GM18502 (cell line): ENCODE data around the gene RAD23A.

Experiments used
- ATAC-seq: cut with Tn5 transposase; IDR thresholded peaks from one replicate; pipeline ENCODE4 v1.9.1; 2021; ENCODE audit warnings: mild to moderate bottlenecking; ENCODE audit not compliant: unreplicated experiment, poor library complexity

Gene RAD23A

GRCh38 chr19:12983091-12983490 lies 37.4 kb downstream of the RAD23A start:
- ATAC-seq = no peak

DNA sequence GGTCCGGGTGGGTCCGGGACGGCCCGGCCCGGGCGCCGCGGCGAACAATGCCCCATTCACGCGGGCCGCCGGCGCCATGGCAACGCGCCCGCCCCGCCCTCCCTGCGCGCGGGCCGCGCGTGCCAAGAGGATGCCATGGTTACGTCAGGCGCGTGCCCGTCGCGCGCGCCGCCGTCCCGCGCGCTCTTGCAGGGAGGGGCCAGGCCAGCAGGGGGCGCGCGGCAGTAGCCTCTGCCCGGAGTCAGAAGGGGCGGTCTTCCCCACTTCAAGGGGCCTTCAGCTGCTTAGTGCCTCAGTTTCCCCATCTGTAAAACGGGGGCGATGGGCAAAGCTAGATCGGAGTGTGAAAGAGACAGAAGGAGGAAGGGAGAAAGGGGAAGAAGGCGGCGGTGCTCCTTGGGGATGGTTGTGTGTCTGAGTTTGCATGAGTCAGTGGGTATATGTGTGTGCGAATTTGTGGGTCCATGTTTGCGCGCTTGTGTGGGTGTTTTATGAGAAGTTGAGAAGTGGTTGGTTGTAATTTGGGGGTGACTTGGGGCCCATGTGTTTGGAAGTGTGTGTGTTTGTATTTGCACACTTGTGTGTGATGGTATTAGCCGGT lies 38.0 kb downstream of the RAD23A start:
- ATAC-seq = peak; percentile 46

DNA sequence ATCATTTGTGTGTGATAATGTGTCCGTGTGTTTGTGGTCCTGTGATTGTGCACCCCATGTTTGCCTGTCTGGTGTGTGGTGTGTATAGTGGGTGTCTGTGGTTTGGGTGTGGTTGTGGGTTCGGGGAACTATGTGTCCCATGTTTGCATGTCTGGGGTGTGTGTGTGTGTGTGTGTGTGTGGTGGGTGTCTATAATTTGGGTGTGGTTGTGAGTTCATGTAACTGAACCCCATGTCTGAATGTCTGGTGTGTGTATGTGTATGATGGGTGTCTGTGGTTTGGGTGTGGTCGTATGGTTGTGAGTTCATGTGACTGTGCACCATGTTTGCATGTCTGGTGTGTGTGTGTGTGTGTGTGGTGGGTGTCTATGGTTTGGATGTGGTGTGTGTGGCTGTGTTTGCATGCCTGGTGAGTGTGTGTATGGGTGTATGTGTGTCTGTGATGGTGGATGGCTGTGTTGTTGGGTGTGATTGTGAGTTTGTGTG lies 38.5 kb downstream of the RAD23A start:
- ATAC-seq = no peak

DNA sequence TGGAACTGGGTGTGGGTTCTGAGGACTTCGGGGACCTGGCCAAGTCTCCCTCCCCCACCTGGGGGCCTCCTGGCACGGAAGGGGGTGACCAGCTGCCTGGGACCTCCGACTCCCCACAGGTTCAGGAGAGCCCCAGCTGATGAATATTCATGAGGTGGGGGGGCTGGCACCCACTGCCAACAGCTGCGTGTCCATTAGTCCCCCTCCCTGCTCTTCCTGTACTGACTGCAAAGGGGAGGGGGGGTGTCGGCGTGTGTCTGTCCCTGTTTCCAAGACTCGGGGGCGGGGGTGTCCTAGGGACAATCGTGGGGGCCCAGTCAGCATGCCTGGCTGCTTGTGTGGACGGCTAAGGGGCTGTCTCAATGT lies 39.0 kb downstream of the RAD23A start:
- no peak for ATAC-seq

DNA sequence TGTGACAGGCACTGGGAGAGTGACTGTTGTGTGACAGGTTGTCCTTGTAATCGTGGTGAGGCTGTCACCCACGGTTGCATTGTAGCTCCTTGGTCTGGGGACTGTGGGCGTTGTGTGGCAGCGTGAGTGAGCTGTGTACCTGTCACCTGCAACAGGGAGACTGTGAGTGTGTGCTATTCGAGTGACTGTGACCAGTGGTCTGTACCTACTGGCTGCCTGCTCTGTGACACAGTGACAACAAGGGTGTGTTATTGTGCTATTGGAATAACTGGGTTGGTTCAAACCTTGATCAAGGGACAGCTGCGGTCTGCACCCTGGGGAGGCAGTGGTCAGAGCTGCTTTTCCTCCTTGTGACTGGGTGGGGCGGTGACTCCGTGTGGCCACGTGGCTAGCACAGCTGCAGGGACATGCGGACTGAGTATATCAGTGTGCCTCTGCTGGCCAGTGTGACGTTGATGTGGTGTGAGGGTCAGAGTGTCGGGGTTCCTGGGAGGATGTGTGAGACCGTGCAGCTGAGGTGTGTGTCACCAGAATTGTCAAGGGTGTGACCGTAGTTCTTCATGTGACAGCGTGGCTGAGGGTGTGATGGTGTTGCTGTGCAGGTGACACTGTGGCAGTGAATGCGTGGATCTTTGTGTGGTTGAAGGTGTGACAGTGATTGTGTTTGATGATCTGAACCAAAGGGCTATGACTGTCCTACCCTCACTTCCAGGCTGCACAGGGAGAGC lies 39.6 kb downstream of the RAD23A start:
- ATAC-seq = no peak

GRCh38 chr19:12986726-12987125 lies 41.1 kb downstream of the RAD23A start:
- ATAC-seq = no peak

GRCh38 chr19:12987190-12987589 lies 41.5 kb downstream of the RAD23A start:
- ATAC-seq = no peak

DNA sequence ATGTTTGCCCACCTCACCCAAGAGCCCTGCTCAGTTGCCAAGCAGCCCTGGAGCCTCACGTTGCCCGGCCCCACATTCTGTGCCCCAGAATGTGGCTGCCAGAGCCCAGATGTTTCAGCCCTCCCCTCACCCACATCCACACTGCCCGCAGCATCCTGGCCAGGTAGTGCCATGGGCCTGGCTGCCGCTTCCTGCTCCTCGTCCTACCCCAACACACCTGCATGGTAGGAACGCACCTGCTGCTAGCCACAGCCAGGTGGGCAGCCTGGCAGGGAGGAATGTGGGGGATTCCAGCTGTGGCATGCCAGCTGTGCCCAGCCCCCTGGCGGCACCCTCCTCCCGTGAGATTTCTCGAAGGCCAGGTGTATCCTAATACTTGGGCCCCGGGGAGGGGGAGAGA lies 42.1 kb downstream of the RAD23A start:
- ATAC-seq = no peak

- no peak for ATAC-seq
These were observed 44.8 kb downstream of the RAD23A start for GRCh38 chr19:12990431-12990830.

DNA sequence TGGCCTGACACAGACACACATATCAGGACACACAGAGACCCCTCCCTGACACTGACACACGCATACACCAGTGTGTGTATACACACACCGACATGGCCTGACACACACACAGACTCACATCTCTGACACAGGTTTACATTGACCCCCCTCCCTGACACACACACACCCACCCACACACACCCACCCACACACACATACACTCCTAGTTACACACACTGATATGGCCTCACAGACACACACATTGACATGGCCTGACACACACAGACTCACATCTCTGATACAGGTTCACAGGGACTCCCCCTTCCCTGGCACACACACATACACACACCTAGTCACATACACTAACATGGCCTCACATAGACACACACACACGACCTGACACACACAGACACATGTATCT lies 45.2 kb downstream of the RAD23A start:
- ATAC-seq = no peak

DNA sequence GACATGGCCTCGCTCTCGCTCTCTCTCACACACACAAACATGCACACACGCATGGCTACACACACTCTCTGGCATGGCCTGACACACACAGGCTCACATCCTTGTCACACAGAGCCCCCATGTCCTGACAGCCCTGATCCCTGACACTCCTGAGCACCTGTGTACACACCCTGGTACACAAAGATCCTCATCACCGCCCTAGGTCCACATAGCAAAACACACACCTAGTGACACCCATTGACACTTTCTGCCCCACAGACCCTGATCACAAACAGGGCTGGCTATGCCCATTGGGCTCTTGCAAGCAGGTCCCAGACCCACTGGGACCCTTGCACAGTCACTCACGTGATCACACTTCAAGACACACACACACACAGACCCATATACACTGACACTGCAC lies 45.6 kb downstream of the RAD23A start:
- no peak for ATAC-seq

DNA sequence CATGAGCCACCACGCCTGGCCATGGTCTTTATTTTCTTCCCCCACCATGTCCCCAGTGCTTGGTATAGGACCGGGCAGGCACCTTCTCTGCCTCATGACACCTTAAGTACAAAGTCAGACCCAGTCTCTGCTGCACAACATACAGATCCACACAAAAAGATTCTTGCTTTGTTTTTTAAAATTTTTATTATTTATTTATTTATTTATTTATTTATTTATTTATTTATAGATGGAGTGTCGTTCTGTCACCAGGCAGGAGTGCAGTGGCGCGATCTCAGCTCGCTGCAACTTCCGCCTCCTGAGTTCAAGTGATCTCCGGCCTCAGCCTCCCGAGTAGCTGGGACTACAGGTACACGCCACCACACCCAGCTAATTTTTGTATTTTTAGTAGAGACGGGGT lies 47.1 kb downstream of the RAD23A start:
- no peak for ATAC-seq

- no peak for ATAC-seq
These were observed 47.9 kb downstream of the RAD23A start for GRCh38 chr19:12993562-12993961.

DNA sequence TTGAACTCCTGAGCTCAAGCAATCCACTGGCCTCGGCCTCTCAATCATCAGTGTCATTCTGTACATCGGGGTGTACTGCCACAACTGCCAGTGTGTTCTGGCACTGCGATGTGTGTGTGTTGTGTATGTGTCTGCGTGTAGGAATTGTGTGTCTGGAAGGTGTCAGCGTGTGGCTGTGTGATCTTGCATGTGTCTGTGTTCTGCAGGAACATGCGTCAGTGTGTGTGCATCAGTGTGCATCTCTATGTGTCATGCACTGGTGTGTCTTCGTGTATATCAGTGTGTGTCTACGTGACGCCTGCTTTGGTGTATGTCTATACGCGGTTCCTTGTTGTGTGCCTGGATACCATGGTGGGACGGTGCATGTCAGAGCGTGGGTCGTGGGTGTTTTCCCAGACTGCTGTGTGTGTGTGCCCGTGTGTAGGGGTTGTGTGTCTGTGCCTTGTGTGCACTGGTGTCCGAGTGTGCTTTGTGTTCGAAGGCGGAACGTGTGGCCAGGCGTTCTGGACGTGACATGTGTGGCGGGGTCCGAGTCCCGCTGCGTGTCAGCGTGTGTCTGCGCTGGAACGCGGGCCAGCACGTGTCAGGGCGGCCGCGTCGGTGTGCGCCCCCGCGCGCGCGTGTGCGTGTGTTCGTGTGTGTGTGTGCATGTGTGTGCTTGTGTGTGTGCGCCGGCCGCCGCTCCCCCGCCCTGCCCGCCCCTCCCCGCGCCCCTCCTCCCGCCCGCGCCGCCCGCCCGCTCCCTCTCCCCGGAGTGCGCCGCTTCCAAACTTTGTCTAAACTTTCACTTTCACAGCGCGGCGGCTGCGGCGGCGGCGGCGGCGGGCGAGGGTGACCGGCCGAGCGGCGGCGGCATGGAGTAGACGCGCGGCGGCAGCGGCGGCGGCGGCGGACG lies 49.3 kb downstream of the RAD23A start, which contains the start of gene NFIX:
Gene NFIX, plus strand, starts transcription at position 775 of the 895 bp plus-strand sequence. CDS start 363 bp downstream, outside the sequence.
- ATAC-seq = no peak

GRCh38 chr19:12995596-12996405 lies 50.1 kb downstream of the RAD23A start:
- no peak for ATAC-seq

GRCh38 chr19:12996406-12997094 lies 50.9 kb downstream of the RAD23A start:
- ATAC-seq = no peak

DNA sequence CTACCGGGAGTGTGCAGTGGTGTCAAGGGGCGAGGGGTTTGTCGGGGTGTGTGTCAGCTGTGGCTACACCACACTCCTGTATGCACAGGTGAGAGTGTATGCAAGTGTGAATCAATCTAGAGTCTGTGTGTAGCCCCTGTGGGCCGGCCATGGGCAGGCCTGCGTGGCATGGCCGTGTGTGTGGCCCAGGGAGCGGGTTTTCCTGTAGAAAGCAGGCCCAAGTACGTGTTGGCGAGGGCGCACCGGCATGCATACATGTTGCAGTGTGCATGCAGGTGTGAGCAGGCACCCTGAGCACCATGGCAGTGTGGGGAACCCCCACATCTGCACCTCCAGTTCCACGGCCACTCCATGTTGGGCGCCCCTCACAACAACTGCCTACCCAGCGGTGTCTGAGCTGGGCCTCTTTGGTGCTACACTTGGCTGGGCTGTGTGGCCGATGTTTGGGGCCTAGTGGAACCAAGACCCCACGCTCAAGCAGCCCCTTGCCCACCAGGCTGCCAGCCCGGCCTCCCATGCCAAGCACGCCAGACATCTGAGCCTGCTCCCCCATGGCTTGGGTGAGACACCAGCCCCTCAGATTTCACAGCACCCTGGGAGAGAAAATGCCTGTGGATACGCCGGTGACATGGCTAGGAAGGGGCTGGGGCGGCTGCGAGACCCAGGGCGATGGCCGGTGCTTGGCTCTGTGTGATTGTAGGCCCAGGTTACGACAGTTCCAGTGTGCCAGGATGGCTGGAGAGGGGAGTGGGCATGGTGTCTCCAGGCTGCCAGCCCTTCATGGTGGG lies 51.7 kb downstream of the RAD23A start:
- no peak for ATAC-seq

DNA sequence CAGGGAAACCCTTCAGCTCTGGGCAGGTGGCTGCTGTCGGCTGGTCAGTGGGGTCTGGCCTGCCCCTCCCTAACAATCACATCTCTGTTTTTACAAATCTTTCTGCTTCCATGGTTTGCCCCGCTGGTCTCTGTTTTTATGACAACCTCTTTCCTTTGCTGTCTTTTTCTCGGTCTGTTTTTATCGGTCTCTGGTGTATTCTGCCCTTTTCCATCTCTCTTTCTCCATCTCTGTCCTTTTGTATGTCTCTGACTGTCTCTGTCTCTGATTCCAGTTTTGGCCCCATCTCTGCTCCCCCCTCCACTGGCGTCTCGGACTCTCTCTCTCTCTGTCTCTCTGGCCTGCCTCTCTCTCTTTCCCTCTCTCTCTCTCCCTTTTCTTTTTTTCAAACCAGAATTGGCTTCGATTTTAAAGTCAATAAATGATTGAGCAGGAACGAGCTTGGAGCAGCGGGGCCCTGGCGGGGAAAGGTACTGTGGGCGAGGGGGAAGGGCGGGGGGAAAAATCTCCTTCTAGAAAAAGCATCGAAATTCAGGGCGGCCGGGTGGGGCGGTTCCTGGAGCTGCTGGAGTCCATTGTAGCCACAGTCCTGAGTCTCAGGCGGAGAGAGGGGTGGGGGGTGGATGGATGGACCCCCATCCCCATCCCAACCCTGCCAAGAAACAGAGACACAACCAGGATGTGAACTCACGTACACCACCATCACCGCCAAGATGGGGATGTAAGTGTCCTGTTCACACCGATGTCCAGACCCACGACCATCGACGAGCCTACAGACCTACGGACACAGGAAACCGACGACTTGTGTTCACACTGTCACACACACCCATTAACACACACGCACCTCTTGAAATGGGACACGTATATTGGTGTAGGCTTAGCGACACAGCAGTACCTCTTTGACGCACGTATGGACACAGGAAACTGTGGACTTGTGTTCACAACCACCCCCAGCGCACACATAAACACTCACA lies 52.6 kb downstream of the RAD23A start:
- no peak for ATAC-seq
